Caco-2 (cell line): ENCODE results near the gene GCKR. TPM values are rescaled to one million over a fixed set of nuclear protein-coding genes. Genes with fewer than 3 reads are reported as not detected.

Experiments
- BruUV-seq: library from RNA; stranded (reverse); fragments of 400-500 nt; replicated peaks from 2 replicates; lab custom pipeline; 2021; lab: Mats Ljungman, UMichigan
- CTCF ChIA-PET: fragments of 300-600 bp; sonication (Branson Sonifier 250); formaldehyde crosslinking; loops from one replicate; lab custom pipeline; 2022; ENCODE audit warnings: antibody characterized with exemption; lab: Charles Lee
- POLR2A ChIA-PET: fragments of 300-600 bp; sonication (Branson Sonifier 250); formaldehyde crosslinking; loops from one replicate; lab custom pipeline; 2022; ENCODE audit warnings: antibody characterized with exemption; lab: Charles Lee
- DNase-seq, 2 experiments: peaks; one replicate each; pipeline versions ENCODE4 v3.0.0 to v3.0.0-alpha.2; 2020 to 2022
- H3K27me3 ChIP-seq: replicated peaks from 2 replicates; pipeline ENCODE4 v1.6.0; 2011; ENCODE audit warnings: low read length; ENCODE audit not compliant: control insufficient read depth, insufficient read depth
- H3K36me3 ChIP-seq: 2 replicates; pipeline ENCODE4 v1.5.1; 2011; ENCODE audit warnings: low read length; ENCODE audit not compliant: control insufficient read depth, insufficient read depth
- H3K4me1 ChIP-seq: fragments of 250-450 bp; sonication (Bioruptor Pico); 2 replicates; pipeline ENCODE4 v1.5.1; 2020; ENCODE audit warnings: mild to moderate bottlenecking
- H3K4me3 ChIP-seq: 2 replicates; pipeline ENCODE4 v1.5.1; 2011; ENCODE audit warnings: low read depth, mild to moderate bottlenecking, control low read depth, low read length
- H3K9me3 ChIP-seq: fragments of 250-450 bp; sonication (Bioruptor Pico); 2 replicates; pipeline ENCODE4 v1.5.1; 2020; ENCODE audit warnings: mild to moderate bottlenecking, moderate library complexity
- H3K27ac Mint-ChIP-seq: one replicate; pipeline ENCODE4 v1.8.0; 2022; ENCODE audit warnings: mixed read lengths; ENCODE audit not compliant: unreplicated experiment
- H3K27me3 Mint-ChIP-seq: one replicate; pipeline ENCODE4 v1.8.0; 2022; ENCODE audit warnings: mixed read lengths; ENCODE audit not compliant: insufficient read depth, unreplicated experiment
- H3K36me3 Mint-ChIP-seq: one replicate; pipeline ENCODE4 v1.8.0; 2022; ENCODE audit warnings: mild to moderate bottlenecking, mixed read lengths; ENCODE audit not compliant: insufficient read depth, unreplicated experiment
- H3K4me1 Mint-ChIP-seq: one replicate; pipeline ENCODE4 v1.8.0; 2022; ENCODE audit warnings: low read depth, mixed read lengths; ENCODE audit not compliant: unreplicated experiment
- H3K4me3 Mint-ChIP-seq: one replicate; pipeline ENCODE4 v1.8.0; 2022; ENCODE audit warnings: mild to moderate bottlenecking, moderate library complexity, mixed read lengths; ENCODE audit not compliant: unreplicated experiment
- H3K9me3 Mint-ChIP-seq: one replicate; pipeline ENCODE4 v1.8.0; 2022; ENCODE audit warnings: mixed read lengths; ENCODE audit not compliant: unreplicated experiment
- CTCF ChIP-seq, 2 experiments: fragments of 200-600 bp in 1 of 2; IDR thresholded peaks; 1 replicate in 1 of 2; 2 replicates in 1 of 2; pipeline versions ENCODE4 v1.5.1 to v1.8.0; 2011 to 2022; ENCODE audit warnings: antibody characterized with exemption in 1 of 2, control low read depth in 1 of 2, inconsistent platforms in 1 of 2, low read depth in 1 of 2, low read length in 1 of 2, mild to moderate bottlenecking in 1 of 2, moderate library complexity in 1 of 2; ENCODE audit not compliant: insufficient read depth in 1 of 2, severe bottlenecking in 1 of 2, unreplicated experiment in 1 of 2
- intact Hi-C: fragments of 100-400 bp; cut with micrococcal nuclease; formaldehyde crosslinking; loops from one replicate; pipeline ENCODE4 v1.10.0; 2022; ENCODE audit not compliant: unreplicated experiment
- total RNA-seq: library from RNA; stranded (reverse); gene quantifications from 2 replicates; pipeline ENCODE4 v1.2.3, GENCODE V29; 2022

The GCKR gene
- total RNA-seq, 1 experiment from 2014 or later = not detected

- H3K9me3 ChIP-seq = no peaks in the 10 kb centered on the region
- no peaks in the 10 kb centered on the region for H3K9me3 Mint-ChIP-seq
- H3K27me3 Mint-ChIP-seq = peaks cover 6% of the 10 kb centered on the region
- peak overlapping the region; percentile 88 for H3K4me3 Mint-ChIP-seq
- no peaks in the 10 kb centered on the region for H3K27me3 ChIP-seq
- H3K4me1 Mint-ChIP-seq = peaks cover 8% of the 10 kb centered on the region
- intact Hi-C loops = loop anchor here (10.0 kb wide), 1 partner anchor 91 kb away; the partner anchor contains the start of gene PPM1G
- ChIA-PET CTCF (no interaction called here), POLR2A (no interaction called here)
- peak overlapping the region; percentile 14 for H3K27ac Mint-ChIP-seq
- H3K4me3 ChIP-seq = no peak overlapping the region
- H3K36me3 ChIP-seq = no peaks in the 10 kb centered on the region
- no TSS peak for BruUV-seq
- no peaks in the 10 kb centered on the region for H3K36me3 Mint-ChIP-seq
- no peak for TF ChIP-seq CTCF (IDR thresholded peaks at IDR 0.05; ENCODE audit: insufficient read depth in 1 of 2, low read depth in 1 of 2, low read length in 1 of 2, severe bottlenecking in 1 of 2, unreplicated experiment in 1 of 2)
- DNase-seq = no peak
- peaks cover 23% of the 10 kb centered on the region; the same call in 1 of the 2 replicates for H3K4me1 ChIP-seq
These were observed 741 bp upstream of the GCKR start for GRCh38 chr2:27495840-27496356.

GRCh38 chr2:27497288-27497627, 619 bp downstream of the GCKR start:
- H3K9me3 ChIP-seq = no peaks in the 10 kb centered on the region
- Mint-ChIP-seq H3K36me3 (no peaks in the 10 kb centered on the region), H3K27ac (no peak overlapping the region), H3K4me3 (no peak overlapping the region), H3K9me3 (no peaks in the 10 kb centered on the region), H3K27me3 (peaks cover 6% of the 10 kb centered on the region), H3K4me1 (peaks cover 8% of the 10 kb centered on the region)
- H3K27me3 ChIP-seq = no peaks in the 10 kb centered on the region
- H3K4me1 ChIP-seq = peaks cover 23% of the 10 kb centered on the region; the same call in 1 of the 2 replicates
- POLR2A ChIA-PET = no interaction called here
- no peaks in the 10 kb centered on the region for H3K36me3 ChIP-seq
- TF ChIP-seq CTCF (IDR thresholded peaks at IDR 0.05; ENCODE audit: insufficient read depth in 1 of 2, low read depth in 1 of 2, low read length in 1 of 2, severe bottlenecking in 1 of 2, unreplicated experiment in 1 of 2) = no peak
- no peak overlapping the region for H3K4me3 ChIP-seq
- intact Hi-C loops = loop anchor here (10.0 kb wide), 1 partner anchor 92 kb away; the partner anchor contains the start of gene PPM1G
- CTCF ChIA-PET = no interaction called here
- no TSS peak for BruUV-seq
- DNase-seq = no peak

- Mint-ChIP-seq H3K4me1 (peaks cover 8% of the 10 kb centered on the region), H3K36me3 (no peaks in the 10 kb centered on the region), H3K9me3 (no peaks in the 10 kb centered on the region), H3K27ac (no peak overlapping the region), H3K27me3 (peaks cover 3% of the 10 kb centered on the region), H3K4me3 (no peak overlapping the region)
- Histone ChIP-seq H3K27me3 (no peaks in the 10 kb centered on the region), H3K36me3 (no peaks in the 10 kb centered on the region), H3K9me3 (no peaks in the 10 kb centered on the region), H3K4me3 (no peak overlapping the region), H3K4me1 (peaks cover 23% of the 10 kb centered on the region; the same call in 1 of the 2 replicates)
- intact Hi-C loops = loop anchor here (10.0 kb wide), 1 partner anchor 94 kb away; the partner anchor contains the start of gene PPM1G
- ChIA-PET POLR2A (no interaction called here), CTCF (no interaction called here)
- DNase-seq = no peak
- TF ChIP-seq CTCF (IDR thresholded peaks at IDR 0.05; ENCODE audit: insufficient read depth in 1 of 2, low read depth in 1 of 2, low read length in 1 of 2, severe bottlenecking in 1 of 2, unreplicated experiment in 1 of 2) = no peak
- BruUV-seq = no TSS peak
These were observed 2.3 kb downstream of the GCKR start for GRCh38 chr2:27498975-27499374.
